GM19468 (cell line): ENCODE data around the gene SPZ1.
"Not testable (repeated sequence)": the region's sequence is repeated elsewhere in the genome, so short reads cannot be mapped to it uniquely, and the experiment has no call there.

Source experiments
- ATAC-seq: cut with Tn5 transposase; IDR thresholded peaks from one replicate; pipeline ENCODE4 v1.9.1; 2021; ENCODE audit warnings: mild to moderate bottlenecking, moderate library complexity, moderate number of reproducible peaks; ENCODE audit not compliant: unreplicated experiment; ENCODE audit errors: extremely low read depth

SPZ1 gene

GRCh38 chr5:80319702-80320101, at the start of gene SPZ1:
Gene SPZ1, plus strand, starts transcription at chr5:80320002. Its CDS starts 214 bp downstream, at chr5:80320216.
- ATAC-seq = no peak

- ATAC-seq = not testable (repeated sequence)
Observed at GRCh38 chr5:80270543-80270942, 49.3 kb upstream of the SPZ1 start.

GRCh38 chr5:80275347-80275746, 44.5 kb upstream of the SPZ1 start:
- ATAC-seq = no peak

- ATAC-seq = no peak
Observed at GRCh38 chr5:80276186-80276585, 43.6 kb upstream of the SPZ1 start.

GRCh38 chr5:80277191-80277590, 42.6 kb upstream of the SPZ1 start:
- no peak for ATAC-seq

- ATAC-seq = no peak
Observed at GRCh38 chr5:80282054-80282453, 37.7 kb upstream of the SPZ1 start.

GRCh38 chr5:80283360-80283759, 36.4 kb upstream of the SPZ1 start:
- no peak for ATAC-seq

- ATAC-seq = no peak
Observed at GRCh38 chr5:80284720-80285119, 35.1 kb upstream of the SPZ1 start.

- no peak for ATAC-seq
Observed at GRCh38 chr5:80288177-80288576, 31.6 kb upstream of the SPZ1 start.

GRCh38 chr5:80289320-80289719, 30.5 kb upstream of the SPZ1 start:
- no peak for ATAC-seq

GRCh38 chr5:80291761-80292160, 28.0 kb upstream of the SPZ1 start:
- ATAC-seq = no peak

GRCh38 chr5:80296121-80296520, 23.7 kb upstream of the SPZ1 start:
- ATAC-seq = no peak

GRCh38 chr5:80299601-80300000, 20.2 kb upstream of the SPZ1 start:
- no peak for ATAC-seq

- ATAC-seq = no peak
Observed at GRCh38 chr5:80300125-80300524, 19.7 kb upstream of the SPZ1 start.

- not testable (repeated sequence) for ATAC-seq
Observed at GRCh38 chr5:80300796-80301195, 19.0 kb upstream of the SPZ1 start.

GRCh38 chr5:80301342-80301741, 18.5 kb upstream of the SPZ1 start:
- not testable (repeated sequence) for ATAC-seq

- ATAC-seq = no peak
Observed at GRCh38 chr5:80302636-80303035, 17.2 kb upstream of the SPZ1 start.

- no peak for ATAC-seq
Observed at GRCh38 chr5:80308526-80308925, 11.3 kb upstream of the SPZ1 start.

- no peak for ATAC-seq
Observed at GRCh38 chr5:80309871-80310665, 9.7 kb upstream of the SPZ1 start.

- no peak for ATAC-seq
Observed at GRCh38 chr5:80315244-80315643, 4.6 kb upstream of the SPZ1 start.

GRCh38 chr5:80318212-80318611, 1.6 kb upstream of the SPZ1 start:
- no peak for ATAC-seq

GRCh38 chr5:80324912-80325311, 5.1 kb downstream of the SPZ1 start:
- no peak for ATAC-seq
